Left ventricle myocardium inferior (tissue), 1 donor: ENCODE data around the gene LARGE1. TPM values are rescaled to one million over a fixed set of nuclear protein-coding genes. Genes with fewer than 3 reads are reported as not detected.
A peak's percentile ranks its signal among the peaks of the same experiment; 100 is the strongest.

ENCODE experiments used
- DNase-seq: peaks from one replicate; pipeline ENCODE4 v3.0.0-alpha.2; 2020
- H3K27ac ChIP-seq: fragments of 200-600 bp; replicated peaks from 2 replicates; pipeline ENCODE4 v1.8.0; 2021
- H3K27me3 ChIP-seq: fragments of 200-600 bp; 2 replicates; pipeline ENCODE4 v1.8.0; 2021; ENCODE audit warnings: low read depth
- H3K36me3 ChIP-seq: fragments of 200-600 bp; 2 replicates; pipeline ENCODE4 v1.8.0; 2021
- H3K4me1 ChIP-seq: fragments of 200-600 bp; 2 replicates; pipeline ENCODE4 v1.8.0; 2021
- H3K4me3 ChIP-seq: fragments of 200-600 bp; 2 replicates; pipeline ENCODE4 v1.8.0; 2021; ENCODE audit warnings: mild to moderate bottlenecking, moderate library complexity
- H3K9me3 ChIP-seq: fragments of 200-600 bp; replicated peaks from 2 replicates; pipeline ENCODE4 v1.8.0; 2021
- CTCF ChIP-seq: fragments of 200-600 bp; IDR thresholded peaks from 2 replicates; pipeline ENCODE4 v1.8.0; 2021; ENCODE audit warnings: antibody characterized with exemption, mild to moderate bottlenecking, borderline replicate concordance
- intact Hi-C: fragments of 100-400 bp; cut with micrococcal nuclease; formaldehyde crosslinking; loops from one replicate; pipeline ENCODE4 v1.11.0; 2022
- total RNA-seq: library from RNA; stranded (reverse); fragmentation: NEBNext Ultra II Directional; extraction: Animal tissue kit (Norgen Biotek cat#: 25700); gene quantifications from one replicate; pipeline ENCODE4 v1.2.1, GENCODE V29; 2021
- donor health status: DM: no; HTN: yes; CAD: no; lungs with severe emphysema.

The LARGE1 gene
- total RNA-seq, 1 donor from 2014 or later = 117 TPM

- H3K27ac ChIP-seq = no peak overlapping the region
- TF ChIP-seq CTCF = no peak
These were observed 279.4 kb downstream of the LARGE1 start for GRCh38 chr22:33640900-33641299.

GRCh38 chr22:33639588-33640254 lies 280.6 kb downstream of the LARGE1 start:
- intact Hi-C loops = no loop called here
- Histone ChIP-seq H3K27me3 (no peaks in the 10 kb centered on the region), H3K4me3 (no peak overlapping the region), H3K36me3 (peaks cover 10% of the 10 kb centered on the region), H3K9me3 (peaks cover 39% of the 10 kb centered on the region), H3K27ac (peak overlapping the region; percentile 56), H3K4me1 (peaks cover 19% of the 10 kb centered on the region)
- DNase-seq = no peak
- no peak for TF ChIP-seq CTCF

More at GRCh38 chr22:33640900-33641299, 279.4 kb downstream of the LARGE1 start:
- intact Hi-C loops = no loop called here
- no peak overlapping the region for H3K4me3 ChIP-seq
- peaks cover 10% of the 10 kb centered on the region for H3K36me3 ChIP-seq
- no peak for DNase-seq
- no peaks in the 10 kb centered on the region for H3K27me3 ChIP-seq
- H3K4me1 ChIP-seq = peaks cover 19% of the 10 kb centered on the region
- H3K9me3 ChIP-seq = peaks cover 50% of the 10 kb centered on the region

GRCh38 chr22:33635766-33636165 lies 284.5 kb downstream of the LARGE1 start:
- H3K27me3 ChIP-seq = no peaks in the 10 kb centered on the region
- no peak overlapping the region for H3K27ac ChIP-seq
- no peak for DNase-seq
- no peak for TF ChIP-seq CTCF
- peaks cover 19% of the 10 kb centered on the region for H3K4me1 ChIP-seq
- intact Hi-C loops = no loop called here
- H3K36me3 ChIP-seq = peaks cover 10% of the 10 kb centered on the region
- H3K9me3 ChIP-seq = peaks cover 22% of the 10 kb centered on the region
- no peak overlapping the region for H3K4me3 ChIP-seq

- no peak for TF ChIP-seq CTCF
- Histone ChIP-seq H3K9me3 (peaks cover 3% of the 10 kb centered on the region), H3K36me3 (no peaks in the 10 kb centered on the region), H3K27ac (no peak overlapping the region), H3K27me3 (no peaks in the 10 kb centered on the region), H3K4me1 (no peaks in the 10 kb centered on the region), H3K4me3 (no peak overlapping the region)
- DNase-seq = no peak
- intact Hi-C loops = no loop called here
These were observed 288.5 kb downstream of the LARGE1 start for GRCh38 chr22:33631777-33632176.

- Histone ChIP-seq H3K36me3 (peaks cover 19% of the 10 kb centered on the region), H3K9me3 (no peaks in the 10 kb centered on the region), H3K27ac (no peak overlapping the region), H3K4me1 (peaks cover 10% of the 10 kb centered on the region), H3K27me3 (no peaks in the 10 kb centered on the region), H3K4me3 (no peak overlapping the region)
- intact Hi-C loops = no loop called here
- TF ChIP-seq CTCF = no peak
- DNase-seq = no peak
These were observed 294.3 kb downstream of the LARGE1 start for GRCh38 chr22:33625959-33626358.
